ENCODE results near the gene MEPE.

The MEPE gene

DNA sequence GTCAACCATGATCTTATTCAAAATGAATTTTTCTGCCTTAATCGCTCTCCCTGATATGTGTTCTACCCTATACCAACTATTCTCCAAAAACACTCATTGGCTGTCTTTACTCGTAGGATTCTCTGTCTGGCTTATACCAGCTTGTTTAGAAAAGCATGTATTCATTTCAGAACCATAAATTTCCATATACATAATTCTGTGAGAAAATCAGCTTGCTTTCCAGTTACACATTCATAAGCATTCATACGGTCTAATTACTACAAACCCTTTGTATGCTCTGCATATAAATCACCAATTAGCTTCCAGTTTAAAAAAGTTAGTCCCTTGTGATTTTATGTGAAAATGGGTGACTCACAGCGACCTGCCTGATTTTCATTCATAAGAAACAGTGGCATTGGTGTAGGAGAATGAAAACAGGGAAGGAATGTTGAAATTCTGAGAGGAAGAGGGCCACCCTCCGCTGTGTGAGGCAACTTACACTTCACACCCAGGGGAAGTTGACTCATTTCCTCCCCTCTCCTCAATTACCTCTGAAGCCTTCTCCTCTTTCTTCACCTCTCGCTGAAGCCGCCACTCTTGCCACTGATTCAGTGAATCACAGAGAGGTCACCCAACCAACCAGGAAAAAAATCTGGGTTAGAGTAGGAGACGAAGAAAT lies 63.3 kb downstream of the MEPE start:
- Histone ChIP-seq H3K4me3 (no peak overlapping the region), H3K27ac (no peak overlapping the region)
- no peak for DNase-seq (ENCODE audit: low spot score)
- TF ChIP-seq, protein P1, sequence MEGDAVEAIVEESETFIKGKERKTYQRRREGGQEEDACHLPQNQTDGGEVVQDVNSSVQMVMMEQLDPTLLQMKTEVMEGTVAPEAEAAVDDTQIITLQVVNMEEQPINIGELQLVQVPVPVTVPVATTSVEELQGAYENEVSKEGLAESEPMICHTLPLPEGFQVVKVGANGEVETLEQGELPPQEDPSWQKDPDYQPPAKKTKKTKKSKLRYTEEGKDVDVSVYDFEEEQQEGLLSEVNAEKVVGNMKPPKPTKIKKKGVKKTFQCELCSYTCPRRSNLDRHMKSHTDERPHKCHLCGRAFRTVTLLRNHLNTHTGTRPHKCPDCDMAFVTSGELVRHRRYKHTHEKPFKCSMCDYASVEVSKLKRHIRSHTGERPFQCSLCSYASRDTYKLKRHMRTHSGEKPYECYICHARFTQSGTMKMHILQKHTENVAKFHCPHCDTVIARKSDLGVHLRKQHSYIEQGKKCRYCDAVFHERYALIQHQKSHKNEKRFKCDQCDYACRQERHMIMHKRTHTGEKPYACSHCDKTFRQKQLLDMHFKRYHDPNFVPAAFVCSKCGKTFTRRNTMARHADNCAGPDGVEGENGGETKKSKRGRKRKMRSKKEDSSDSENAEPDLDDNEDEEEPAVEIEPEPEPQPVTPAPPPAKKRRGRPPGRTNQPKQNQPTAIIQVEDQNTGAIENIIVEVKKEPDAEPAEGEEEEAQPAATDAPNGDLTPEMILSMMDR (IDR thresholded peaks at IDR 0.05), result no peak
